AG09319 (cell line): ENCODE results near the gene DROSHA.

Experiments
- DNase-seq: peaks from one replicate; pipeline ENCODE4 v3.0.0-alpha.2; 2010; ENCODE audit warnings: low read depth; ENCODE audit errors: extremely low read depth
- TF ChIP-seq, protein P1 (sequence below): IDR thresholded peaks from 2 replicates; pipeline ENCODE4 v1.5.1; 2011; ENCODE audit warnings: low read depth, mild to moderate bottlenecking, inconsistent platforms, low read length, moderate library complexity

Gene DROSHA

DNA sequence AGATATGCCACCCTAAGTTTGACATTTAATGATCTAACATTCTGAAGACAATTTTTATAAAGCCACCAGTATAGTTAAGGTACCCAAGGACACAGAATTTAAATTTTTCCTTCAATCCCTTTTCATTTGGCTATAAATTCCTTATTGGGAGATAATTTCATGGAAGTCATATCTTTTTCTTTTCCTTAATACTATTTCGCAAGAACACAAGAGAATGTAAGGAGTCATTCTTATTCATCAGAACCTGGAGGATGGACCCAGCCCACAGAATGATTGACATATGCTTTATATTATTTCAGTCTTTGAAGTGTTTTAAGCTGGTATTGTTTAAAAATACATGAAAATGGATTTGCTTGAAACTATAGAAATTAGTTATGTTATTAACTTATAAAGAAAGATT lies 79.6 kb downstream of the DROSHA start:
- no peak for DNase-seq
- TF ChIP-seq, protein P1, sequence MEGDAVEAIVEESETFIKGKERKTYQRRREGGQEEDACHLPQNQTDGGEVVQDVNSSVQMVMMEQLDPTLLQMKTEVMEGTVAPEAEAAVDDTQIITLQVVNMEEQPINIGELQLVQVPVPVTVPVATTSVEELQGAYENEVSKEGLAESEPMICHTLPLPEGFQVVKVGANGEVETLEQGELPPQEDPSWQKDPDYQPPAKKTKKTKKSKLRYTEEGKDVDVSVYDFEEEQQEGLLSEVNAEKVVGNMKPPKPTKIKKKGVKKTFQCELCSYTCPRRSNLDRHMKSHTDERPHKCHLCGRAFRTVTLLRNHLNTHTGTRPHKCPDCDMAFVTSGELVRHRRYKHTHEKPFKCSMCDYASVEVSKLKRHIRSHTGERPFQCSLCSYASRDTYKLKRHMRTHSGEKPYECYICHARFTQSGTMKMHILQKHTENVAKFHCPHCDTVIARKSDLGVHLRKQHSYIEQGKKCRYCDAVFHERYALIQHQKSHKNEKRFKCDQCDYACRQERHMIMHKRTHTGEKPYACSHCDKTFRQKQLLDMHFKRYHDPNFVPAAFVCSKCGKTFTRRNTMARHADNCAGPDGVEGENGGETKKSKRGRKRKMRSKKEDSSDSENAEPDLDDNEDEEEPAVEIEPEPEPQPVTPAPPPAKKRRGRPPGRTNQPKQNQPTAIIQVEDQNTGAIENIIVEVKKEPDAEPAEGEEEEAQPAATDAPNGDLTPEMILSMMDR = no peak

DNA sequence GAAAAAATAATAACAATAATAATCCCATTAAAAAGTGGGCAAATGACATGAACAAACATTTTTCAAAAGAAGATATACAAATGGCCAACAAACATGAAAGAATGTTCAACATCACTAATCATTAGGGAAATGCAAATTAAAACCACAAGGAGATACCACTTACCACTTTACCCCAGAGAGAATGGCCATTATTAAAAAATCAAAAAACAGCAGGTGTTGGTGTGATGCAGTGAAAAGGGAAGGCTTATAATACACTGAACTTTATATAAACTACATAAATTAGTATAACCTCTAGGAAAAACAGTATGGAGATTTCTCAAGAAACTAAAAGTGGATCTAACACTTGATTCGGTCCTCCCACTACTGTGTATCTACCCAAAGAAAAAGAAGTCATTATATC lies 81.9 kb downstream of the DROSHA start:
- DNase-seq = no peak
- TF ChIP-seq, protein P1 = no peak

DNA sequence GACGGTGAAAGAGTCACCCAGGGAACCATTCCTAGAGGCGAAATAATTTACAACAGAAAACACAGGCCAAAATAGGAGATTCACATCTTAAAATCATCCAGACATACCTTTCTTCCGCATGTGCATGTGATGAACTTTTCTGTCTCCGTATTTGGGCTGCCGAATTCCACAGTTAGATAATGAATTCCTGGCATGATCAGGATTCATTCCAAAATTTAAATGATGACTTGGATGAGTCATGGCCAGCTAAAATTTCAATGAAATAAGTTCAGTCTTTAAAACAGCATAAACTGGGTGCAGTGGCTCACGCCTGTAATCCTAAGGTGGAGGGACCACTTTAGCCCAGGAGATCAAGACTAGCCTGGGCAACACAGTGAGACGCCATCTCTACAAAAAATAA lies 82.7 kb downstream of the DROSHA start:
- DNase-seq = no peak
- TF ChIP-seq, protein P1 = no peak

DNA sequence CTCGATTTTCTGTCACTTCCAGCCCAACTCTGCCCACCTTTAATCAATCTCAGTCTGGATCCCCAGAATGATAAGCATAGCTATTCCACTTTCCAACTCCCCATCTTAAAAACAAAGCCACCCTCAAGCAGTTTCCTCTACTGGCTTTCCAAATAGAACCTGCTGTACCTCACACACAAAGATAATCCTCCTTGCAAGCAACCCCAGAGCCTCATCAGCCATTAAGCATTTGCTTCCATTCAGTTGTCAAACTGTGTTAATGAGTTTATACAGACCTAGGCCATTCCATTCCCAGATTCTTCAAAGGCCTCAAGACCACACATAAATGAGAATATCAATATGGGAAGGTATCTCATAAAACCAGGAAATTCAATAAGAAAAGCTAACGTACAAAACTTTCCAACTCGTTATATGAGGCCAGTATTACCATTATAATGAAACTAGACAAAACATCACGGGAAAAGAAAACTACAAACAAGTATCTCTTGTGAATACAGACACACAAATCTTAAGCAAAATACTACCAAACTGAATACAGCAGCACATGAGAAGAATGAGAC lies 86.8 kb downstream of the DROSHA start:
- TF ChIP-seq, protein P1 = no peak
- DNase-seq = no peak

DNA sequence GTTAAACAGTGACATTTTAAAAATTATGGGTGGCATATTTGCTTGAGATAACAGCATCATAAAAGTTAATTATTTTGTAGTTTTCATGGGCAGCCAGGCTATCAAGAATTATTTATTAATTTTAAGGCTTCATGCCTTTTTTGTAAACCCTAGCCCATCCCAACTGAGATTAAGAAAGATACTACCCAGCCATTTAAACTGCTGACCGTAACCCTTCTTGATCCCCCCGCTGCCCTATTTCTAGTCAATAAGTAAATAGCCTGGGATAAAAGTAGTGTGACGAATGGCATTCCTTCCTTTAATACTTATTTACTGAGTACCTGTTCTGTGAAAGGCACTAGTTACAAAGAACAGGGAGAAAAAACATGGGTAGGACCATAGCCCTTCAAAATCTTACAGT lies 88.3 kb downstream of the DROSHA start:
- DNase-seq = no peak
- TF ChIP-seq, protein P1 = no peak

DNA sequence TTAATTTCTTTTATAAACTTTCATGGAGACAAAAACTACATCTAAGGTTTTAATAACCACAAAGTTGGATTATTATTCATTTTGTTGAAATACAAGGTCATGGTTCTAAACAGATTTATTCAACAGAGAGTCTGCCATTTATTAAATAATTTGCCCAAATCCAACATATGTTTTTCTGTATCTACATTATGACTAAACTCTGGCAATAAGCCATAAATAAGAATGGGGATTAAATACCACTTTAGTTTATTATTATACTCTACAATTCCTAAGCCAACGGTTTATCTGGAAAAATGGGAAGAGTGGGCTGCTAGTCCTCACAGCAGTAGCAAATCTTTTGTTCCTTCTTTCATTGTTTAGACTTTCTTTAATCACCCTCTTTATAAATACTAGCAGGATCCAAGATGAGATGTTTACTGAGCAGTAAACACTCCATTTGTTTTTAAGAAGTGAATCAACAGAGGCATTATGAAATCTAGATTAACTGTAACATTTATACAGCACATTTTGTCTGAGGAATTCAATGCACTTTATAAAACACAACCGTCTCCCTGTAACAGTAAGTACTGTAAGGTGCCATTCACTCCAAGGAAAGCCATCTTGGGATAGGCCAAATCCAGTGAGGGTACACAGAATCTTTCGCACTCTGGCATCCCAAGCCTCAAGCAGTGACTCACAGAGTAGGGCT lies 89.7 kb downstream of the DROSHA start:
- TF ChIP-seq, protein P1 = no peak

DNA sequence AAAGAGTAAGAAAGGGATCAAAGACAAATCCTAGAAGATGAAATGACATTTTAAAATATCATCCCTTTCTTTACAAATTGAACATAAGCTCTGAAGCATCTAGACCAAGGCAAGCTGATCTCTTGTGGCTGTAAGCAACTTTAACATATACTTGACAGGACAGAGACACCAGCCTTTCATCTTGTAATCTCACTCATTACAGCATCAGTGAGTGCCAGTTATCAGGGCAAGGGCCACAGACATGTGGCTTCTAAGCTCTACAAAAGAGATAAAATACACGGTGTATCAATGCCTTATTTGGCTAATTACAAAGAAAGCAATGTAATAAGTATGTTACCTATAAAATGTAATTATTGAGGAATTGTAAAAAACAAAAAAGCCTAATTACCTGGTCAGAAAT lies 95.0 kb downstream of the DROSHA start:
- TF ChIP-seq, protein P1 = no peak
- no peak for DNase-seq

More for the DNA sequence above, 89.7 kb downstream of the DROSHA start:
- peak; percentile 47 for DNase-seq
